Stimulated activated CD8-positive, alpha-beta memory T cell treated with anti-CD3 and anti-CD28 coated beads, Interleukin-7, amount 100 ng/mL, for 4 hours (primary cell): ENCODE data around the gene EDA.
"Not testable (repeated sequence)": the region's sequence is repeated elsewhere in the genome, so short reads cannot be mapped to it uniquely, and the experiment has no call there.

ENCODE experiments used
- DNase-seq, 2 donors: peaks; one replicate each; pipeline ENCODE4 v3.0.0-alpha.2; 2020; ENCODE audit warnings: low read depth in 2 of 2

EDA gene

GRCh38 chrX:69959712-69960111 lies 343.8 kb downstream of the EDA start:
- DNase-seq, result no peak

- DNase-seq, result no peak
Measured at GRCh38 chrX:69961365-69962072, 345.6 kb downstream of the EDA start.

- DNase-seq, result no peak
Measured at GRCh38 chrX:69968950-69969349, 353.0 kb downstream of the EDA start.

- no peak for DNase-seq
Measured at GRCh38 chrX:69969460-69969859, 353.5 kb downstream of the EDA start.

GRCh38 chrX:69987691-69988090 lies 371.8 kb downstream of the EDA start:
- no peak for DNase-seq

GRCh38 chrX:69988955-69989394 lies 373.1 kb downstream of the EDA start:
- DNase-seq, result no peak

- DNase-seq, result no peak
Measured at GRCh38 chrX:69991685-69992084, 375.8 kb downstream of the EDA start.

GRCh38 chrX:69993494-69993893 lies 377.6 kb downstream of the EDA start:
- DNase-seq, result no peak

- DNase-seq, result no peak
Measured at GRCh38 chrX:69995362-69996112, 379.6 kb downstream of the EDA start.

GRCh38 chrX:69996113-69996468 lies 380.2 kb downstream of the EDA start:
- no peak for DNase-seq

GRCh38 chrX:69998299-69998698 lies 382.4 kb downstream of the EDA start:
- DNase-seq, result not testable (repeated sequence)

- DNase-seq, result no peak
Measured at GRCh38 chrX:70001269-70001668, 385.4 kb downstream of the EDA start.

- no peak for DNase-seq
Measured at GRCh38 chrX:70001708-70002341, 385.9 kb downstream of the EDA start.

- DNase-seq, result no peak
Measured at GRCh38 chrX:70007946-70008345, 392.0 kb downstream of the EDA start.

- no peak for DNase-seq
Measured at GRCh38 chrX:70009049-70009448, 393.1 kb downstream of the EDA start.

GRCh38 chrX:70009970-70010369 lies 394.1 kb downstream of the EDA start:
- no peak for DNase-seq

GRCh38 chrX:70012756-70013155 lies 396.8 kb downstream of the EDA start:
- no peak for DNase-seq

GRCh38 chrX:70013466-70014381 lies 397.8 kb downstream of the EDA start:
- DNase-seq, result no peak

- DNase-seq, result no peak
Measured at GRCh38 chrX:70016513-70016912, 400.6 kb downstream of the EDA start.

GRCh38 chrX:70022616-70023015 lies 406.7 kb downstream of the EDA start:
- no peak for DNase-seq

- DNase-seq, result no peak
Measured at GRCh38 chrX:70025464-70025863, 409.6 kb downstream of the EDA start.
